Lower leg skin (tissue), 3 donors: ENCODE measurements around the gene POU6F2.

ENCODE experiments used
- CTCF ChIP-seq, 3 donors: fragments of 450-650 bp; IDR thresholded peaks; one replicate each; pipeline ENCODE4 v1.5.1; 2016; ENCODE audit warnings: antibody characterized with exemption in 3 of 3, mild to moderate bottlenecking in 3 of 3, moderate library complexity in 2 of 3
- POLR2A ChIP-seq, 2 donors: fragments of 450-650 bp; IDR thresholded peaks; one replicate each; pipeline ENCODE4 v1.6.1; 2016 to 2017; ENCODE audit warnings: antibody characterized with exemption in 2 of 2, mild to moderate bottlenecking in 1 of 2, moderate library complexity in 1 of 2

- TF ChIP-seq CTCF (IDR thresholded peaks at IDR 0.05) (no peak), POLR2A (IDR thresholded peaks at IDR 0.05) (no peak)
Measured at GRCh38 chr7:39144420-39144819, 166.7 kb downstream of the POU6F2 start.
